IMR-90 (cell line): ENCODE results near the gene STAMBPL1. TPM values are rescaled to one million over a fixed set of nuclear protein-coding genes. Genes with fewer than 3 reads are reported as not detected.

Experiments
- ATAC-seq: fragments of 200-7000 bp; cut with Tn5 transposase; 2 replicates; pipeline ENCODE4 v1.9.1; 2020; ENCODE audit warnings: low read depth, mild to moderate bottlenecking, moderate library complexity
- BruUV-seq: library from RNA; stranded (reverse); fragments of 400-500 nt; replicated peaks from 2 replicates; lab custom pipeline; 2021; lab: Mats Ljungman, UMichigan
- CTCF ChIA-PET: fragments of 300-600 bp; formaldehyde crosslinking; extraction: SDS; loops from one replicate; lab custom pipeline; 2021; ENCODE audit warnings: antibody characterized with exemption; lab: Yijun Ruan, JAX
- POLR2A ChIA-PET: fragments of 300-600 bp; sonication (Branson Sonifier 250); formaldehyde crosslinking; loops from one replicate; lab custom pipeline; 2022; ENCODE audit warnings: antibody characterized with exemption; ENCODE audit not compliant: unreplicated experiment; lab: Charles Lee
- DNase-seq: peaks from one replicate; pipeline ENCODE4 v3.0.0; 2013
- H2AFZ ChIP-seq: replicated peaks from 2 replicates; pipeline ENCODE3; 2013; ENCODE audit warnings: low read length, mild to moderate bottlenecking; ENCODE audit not compliant: poor library complexity
- H2AK5ac ChIP-seq: 2 replicates; pipeline ENCODE4 v1.6.1; 2013; ENCODE audit warnings: low read depth, low read length, inconsistent platforms
- H2AK9ac ChIP-seq: replicated peaks from 2 replicates; pipeline ENCODE3; 2013; ENCODE audit warnings: mild to moderate bottlenecking, low read depth, low read length, moderate library complexity; ENCODE audit not compliant: poor library complexity
- H2BK120ac ChIP-seq: 2 replicates; pipeline ENCODE4 v1.6.1; 2013; ENCODE audit warnings: low read depth, low read length, inconsistent platforms
- H2BK15ac ChIP-seq: 3 replicates; pipeline ENCODE4 v1.6.1; 2013; ENCODE audit warnings: low read depth, low read length, inconsistent platforms
- H2BK20ac ChIP-seq: 2 replicates; pipeline ENCODE4 v1.6.1; 2013; ENCODE audit warnings: low read depth, mild to moderate bottlenecking, inconsistent platforms, low read length, moderate library complexity
- H2BK5ac ChIP-seq: 2 replicates; pipeline ENCODE4 v1.6.1; 2013; ENCODE audit warnings: mild to moderate bottlenecking, low read depth, low read length, inconsistent platforms; ENCODE audit not compliant: poor library complexity, severe bottlenecking
- H3K14ac ChIP-seq: replicated peaks from 2 replicates; pipeline ENCODE4 v1.6.1; 2013; ENCODE audit warnings: low read depth, low read length, inconsistent platforms
- H3K18ac ChIP-seq: 2 replicates; pipeline ENCODE4 v1.6.1; 2013; ENCODE audit warnings: low read depth, low read length, control low read depth
- H3K23ac ChIP-seq: 2 replicates; pipeline ENCODE4 v1.6.1; 2013; ENCODE audit warnings: low read depth, low read length, inconsistent platforms
- H3K27ac ChIP-seq: 2 replicates; pipeline ENCODE4 v1.5.1; 2013; ENCODE audit warnings: mild to moderate bottlenecking, control low read depth, low read length; ENCODE audit not compliant: insufficient read depth
- H3K27me3 ChIP-seq: 2 replicates; pipeline ENCODE4 v1.6.1; 2013; ENCODE audit warnings: low read length; ENCODE audit not compliant: control insufficient read depth, insufficient read depth
- H3K36me3 ChIP-seq: 2 replicates; pipeline ENCODE4 v1.6.1; 2013; ENCODE audit warnings: low read length, mixed read lengths; ENCODE audit not compliant: control insufficient read depth, insufficient read depth
- H3K4ac ChIP-seq: 2 replicates; pipeline ENCODE4 v1.6.1; 2013; ENCODE audit warnings: low read depth, low read length, inconsistent platforms
- H3K4me1 ChIP-seq: 2 replicates; pipeline ENCODE4 v1.6.1; 2013; ENCODE audit warnings: low read length, mixed read lengths; ENCODE audit not compliant: control insufficient read depth, insufficient read depth
- H3K4me2 ChIP-seq: 2 replicates; pipeline ENCODE4 v1.6.1; 2013; ENCODE audit warnings: low read depth, mild to moderate bottlenecking, control low read depth, low read length, moderate library complexity
- H3K4me3 ChIP-seq: 2 replicates; pipeline ENCODE4 v1.5.1; 2013; ENCODE audit warnings: low read depth, mild to moderate bottlenecking, control low read depth, low read length, moderate library complexity; ENCODE audit not compliant: insufficient read depth
- H3K56ac ChIP-seq: 2 replicates; pipeline ENCODE4 v1.6.1; 2013; ENCODE audit warnings: low read length, inconsistent platforms; ENCODE audit not compliant: insufficient read depth; ENCODE audit errors: extremely low read depth
- H3K79me1 ChIP-seq, 2 experiments: 2 replicates each; pipeline ENCODE4 v1.6.1; 2013; ENCODE audit warnings: low read length in 2 of 2, inconsistent platforms in 1 of 2, low read depth in 1 of 2
- H3K9ac ChIP-seq: 2 replicates; pipeline ENCODE4 v1.6.1; 2013; ENCODE audit warnings: low read depth, low read length, control low read depth
- H3K9me1 ChIP-seq: 2 replicates; pipeline ENCODE4 v1.6.1; 2013; ENCODE audit warnings: low read length, inconsistent platforms; ENCODE audit not compliant: insufficient read depth
- H3K9me3 ChIP-seq: 2 replicates; pipeline ENCODE4 v1.6.1; 2013; ENCODE audit warnings: low read length; ENCODE audit not compliant: control insufficient read depth, insufficient read depth
- H4K20me1 ChIP-seq: 2 replicates; pipeline ENCODE4 v1.6.1; 2013; ENCODE audit warnings: low read length, inconsistent platforms; ENCODE audit not compliant: insufficient read depth
- H4K5ac ChIP-seq: 2 replicates; pipeline ENCODE4 v1.6.1; 2013; ENCODE audit warnings: mild to moderate bottlenecking, low read depth, low read length, control low read depth
- H4K8ac ChIP-seq, 2 experiments: 2 replicates each; pipeline ENCODE4 v1.6.1; 2013; ENCODE audit warnings: low read depth in 2 of 2, low read length in 2 of 2, control low read depth in 1 of 2, inconsistent platforms in 1 of 2
- H4K91ac ChIP-seq: 2 replicates; pipeline ENCODE4 v1.6.1; 2013; ENCODE audit warnings: low read depth, low read length, inconsistent platforms; ENCODE audit not compliant: insufficient read depth
- FOS ChIP-seq: fragments of 150-350 bp; IDR thresholded peaks from 2 replicates; pipeline ENCODE4 v1.6.1; 2016; ENCODE audit warnings: low read depth, low read length
- POLR2A ChIP-seq: IDR thresholded peaks from 2 replicates; pipeline ENCODE4 v1.6.1; 2012; ENCODE audit warnings: mild to moderate bottlenecking, low read depth, low read length
- RFX5 ChIP-seq: IDR thresholded peaks from 2 replicates; pipeline ENCODE4 v1.8.0; 2012; ENCODE audit warnings: low read depth, mild to moderate bottlenecking, low read length, moderate library complexity
- SMC3 ChIP-seq: fragments of 150-350 bp; IDR thresholded peaks from 2 replicates; pipeline ENCODE4 v1.6.1; 2016; ENCODE audit warnings: low read depth, mild to moderate bottlenecking, antibody characterized with exemption, low read length, moderate library complexity
- WGBS, 2 experiments: methylation state at CpG; one replicate each; pipeline versions ENCODE4 v1.1.5 to v1.1.7; 2013; ENCODE audit warnings: missing lambda C conversion rate in 2 of 2; ENCODE audit not compliant: insufficient read length in 1 of 2; ENCODE audit errors: extremely low coverage in 2 of 2; 5-methylcytosine and 5-hydroxymethylcytosine counted together
- dilution Hi-C: fragments of 300-500 bp; cut with HindIII; formaldehyde crosslinking; loops from one replicate; pipeline ENCODE4 v1.14.3; 2018; ENCODE audit warnings: low sequenced_read_pairs; ENCODE audit not compliant: unreplicated experiment
- in situ Hi-C: fragments of 300-500 bp; cut with MboI; formaldehyde crosslinking; loops from 3 replicates; pipeline ENCODE4 v1.14.3; 2019; ENCODE audit warnings: low sequenced_read_pairs, inconsistent platforms, mixed read lengths
- intact Hi-C: fragments of 100-400 bp; cut with micrococcal nuclease; formaldehyde crosslinking; loops from 2 replicates; pipeline ENCODE4 v1.10.0; 2022
- polyA plus RNA-seq, 3 experiments: library from polyadenylated mRNA; depleted of rRNA; stranded (reverse); fragments of >200 nt; gene quantifications; 2 replicates each; pipeline ENCODE4 v1.2.3, GENCODE V29; 2012; ENCODE audit warnings: low replicate concordance in 1 of 3
- total RNA-seq: library from RNA; depleted of rRNA; stranded (reverse); fragments of >200 nt; gene quantifications from 2 replicates; pipeline ENCODE4 v1.2.3, GENCODE V29; 2012

The STAMBPL1 gene
- total and polyA plus RNA-seq, 2 of the 4 experiments (the other 2 are of a cell fraction): 26.8 to 28.1 TPM

GRCh38 chr10:88911116-88911515, 31.1 kb downstream of the STAMBPL1 start:
- H2AK5ac ChIP-seq: no peak overlapping the region
- H3K18ac ChIP-seq: no peak overlapping the region
- H2AFZ ChIP-seq: no peak overlapping the region
- H3K9me1 ChIP-seq: peaks cover 14% of the 10 kb centered on the region
- WGBS, 2 experiments: no CpG with 5 or more reads among the region's 1 CpG
- ATAC-seq (no peak), DNase-seq (no peak)
- in situ Hi-C loops (no loop called here), intact Hi-C loops (no loop called here), dilution Hi-C loops (no loop called here)
- no peak overlapping the region for H2AK9ac ChIP-seq
- peaks cover 8% of the 10 kb centered on the region for H3K4me1 ChIP-seq
- H4K20me1 ChIP-seq: no peaks in the 10 kb centered on the region
- no peak overlapping the region for H3K14ac ChIP-seq
- H2BK20ac ChIP-seq: no peak overlapping the region
- H3K4me2 ChIP-seq: no peak overlapping the region
- no peak overlapping the region for H3K23ac ChIP-seq
- H3K27ac ChIP-seq: no peak overlapping the region
- H2BK5ac ChIP-seq: no peak overlapping the region
- no peak overlapping the region for H4K5ac ChIP-seq
- no peak overlapping the region for H3K4me3 ChIP-seq
- ChIA-PET POLR2A (no interaction called here), CTCF (no interaction called here)
- no peaks in the 10 kb centered on the region for H3K9me3 ChIP-seq
- H3K4ac ChIP-seq: no peak overlapping the region
- H4K91ac ChIP-seq: no peak overlapping the region
- H2BK15ac ChIP-seq: no peak overlapping the region
- H3K79me1 ChIP-seq: peaks cover 20 to 55% of the 10 kb centered on the region in 2 experiments; a peak in 3 of 4 replicates
- BruUV-seq: no TSS peak
- H3K56ac ChIP-seq: no peak overlapping the region
- no peak for TF ChIP-seq FOS
- no peak for TF ChIP-seq SMC3
- TF ChIP-seq RFX5: no peak
- no peak for TF ChIP-seq POLR2A
- H3K27me3 ChIP-seq: no peaks in the 10 kb centered on the region
- no peak overlapping the region for H4K8ac ChIP-seq
- peaks cover 29% of the 10 kb centered on the region for H3K36me3 ChIP-seq
- H3K9ac ChIP-seq: no peak overlapping the region
- no peak overlapping the region for H2BK120ac ChIP-seq
